Left lung (tissue), 10 donors: ENCODE results near the gene TPCN2. TPM values are rescaled to one million over a fixed set of nuclear protein-coding genes. Genes with fewer than 3 reads are reported as not detected.

Experiments
- ATAC-seq: fragments of 200-7000 bp; cut with Tn5 transposase; one replicate; pipeline ENCODE4 v1.9.1; 2020; ENCODE audit warnings: moderate library complexity
- DNase-seq, 4 donors: peaks; one replicate each; pipeline ENCODE4 v3.0.0-alpha.2; 2013 to 2020
- H3K27ac ChIP-seq, 2 donors: fragments of 200-600 bp; sonication (generic) in 1 of 2; one replicate each; pipeline versions ENCODE4 v1.5.0 to v1.8.0; 2020 to 2021
- H3K27me3 ChIP-seq, 2 donors: fragments of 200-600 bp; sonication (generic) in 1 of 2; one replicate each; pipeline versions ENCODE4 v1.5.0 to v1.8.0; 2020 to 2021
- H3K36me3 ChIP-seq, 2 donors: fragments of 200-600 bp; sonication (generic) in 1 of 2; one replicate each; pipeline versions ENCODE4 v1.5.0 to v1.8.0; 2020 to 2021
- H3K4me1 ChIP-seq, 2 donors: fragments of 200-600 bp; one replicate each; pipeline ENCODE4 v1.8.0; 2021
- H3K4me3 ChIP-seq, 2 donors: fragments of 200-600 bp; sonication (generic) in 1 of 2; one replicate each; pipeline versions ENCODE4 v1.5.0 to v1.8.0; 2020 to 2021; ENCODE audit warnings: mild to moderate bottlenecking in 1 of 2
- H3K9me3 ChIP-seq, 2 donors: fragments of 200-600 bp; sonication (generic) in 1 of 2; one replicate each; pipeline versions ENCODE4 v1.5.0 to v1.8.0; 2020 to 2021
- CTCF ChIP-seq, 2 donors: fragments of 200-600 bp; sonication (generic) in 1 of 2; IDR thresholded peaks; one replicate each; pipeline versions ENCODE4 v1.5.0 to v1.8.0; 2021; ENCODE audit warnings: antibody characterized with exemption in 2 of 2
- intact Hi-C, 2 donors: fragments of 100-400 bp; cut with DNase I; formaldehyde crosslinking; loops; one replicate each; pipeline versions ENCODE4 v1.11.2 to v1.14.2; 2022
- polyA plus RNA-seq, 6 donors: library from polyadenylated mRNA; unstranded; fragments of 120-200 nt; gene quantifications; one replicate each; pipeline ENCODE4 v1.2.1, GENCODE V29; 2013; ENCODE audit not compliant: insufficient read length in 6 of 6
- total RNA-seq, 2 donors: library from RNA; stranded (reverse); fragmentation: NEBNext Ultra II Directional; extraction: Animal tissue kit (Norgen Biotek cat#: 25700); gene quantifications; one replicate each; pipeline ENCODE4 v1.2.1, GENCODE V29; 2021
- donor health status: DM: no; HTN: yes; CAD: no.
- donor health status: DM: no; HTN: no; CAD: no.

TPCN2 gene
- total and polyA plus RNA-seq, 8 donors = 12.1 to 22.0 (median 14.9) TPM

- H3K4me3 ChIP-seq = no peak overlapping the region
- DNase-seq (no peak), ATAC-seq (no peak)
- H3K36me3 ChIP-seq = peaks cover 0 to 81% of the 10 kb centered on the region in 2 donors
- H3K9me3 ChIP-seq = no peaks in the 10 kb centered on the region
- no peak overlapping the region for H3K27ac ChIP-seq
- H3K4me1 ChIP-seq = no peaks in the 10 kb centered on the region
- H3K27me3 ChIP-seq = no peaks in the 10 kb centered on the region
- intact Hi-C loops = no loop called here
- TF ChIP-seq CTCF (IDR thresholded peaks at IDR 0.05) = no peak
Observed at GRCh38 chr11:69061713-69062053, 13.0 kb downstream of the TPCN2 start.

DNA sequence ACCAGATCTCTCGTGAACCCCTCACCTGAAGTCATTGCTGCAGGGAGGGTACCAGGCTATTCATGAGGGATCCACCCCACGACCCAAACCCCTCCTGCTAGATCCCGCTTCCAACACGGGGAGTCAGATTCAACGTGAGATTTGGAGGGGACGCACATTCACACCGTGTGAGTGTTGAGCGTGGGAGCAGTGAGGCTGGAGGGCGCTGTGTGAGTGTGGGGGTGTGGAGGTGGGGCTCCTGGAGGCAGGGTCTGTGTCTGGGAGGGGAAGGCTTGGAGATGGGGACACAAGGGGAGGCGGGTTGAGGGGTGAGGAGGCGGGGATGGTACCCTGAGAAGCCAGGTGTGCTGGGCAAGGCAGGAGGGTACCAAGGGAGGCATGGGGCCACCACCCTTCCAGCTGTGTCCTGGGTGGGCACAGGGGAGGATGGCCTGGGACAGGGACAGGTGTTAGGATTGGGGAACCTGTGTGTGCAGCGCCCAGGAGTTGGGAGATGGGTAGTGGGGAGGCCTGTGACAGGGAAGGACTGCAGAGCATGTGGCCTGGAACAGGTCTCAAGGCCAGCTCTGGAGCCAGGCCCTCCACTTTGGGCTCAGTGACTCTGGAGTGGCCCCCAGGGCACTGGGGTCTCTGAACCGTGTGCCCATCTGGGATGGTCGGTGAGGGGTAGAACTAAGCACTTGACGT lies 13.6 kb downstream of the TPCN2 start:
- no peak for ATAC-seq
- Histone ChIP-seq H3K27me3 (no peaks in the 10 kb centered on the region), H3K9me3 (no peaks in the 10 kb centered on the region), H3K36me3 (peaks cover 0 to 83% of the 10 kb centered on the region in 2 donors), H3K27ac (no peak overlapping the region), H3K4me3 (no peak overlapping the region), H3K4me1 (no peaks in the 10 kb centered on the region)
- no peak for TF ChIP-seq CTCF (IDR thresholded peaks at IDR 0.05)
- DNase-seq = peak in 1 of 4 donors; percentile 68
- intact Hi-C loops = no loop called here

GRCh38 chr11:69062873-69063651 lies 14.3 kb downstream of the TPCN2 start:
- ATAC-seq (no peak), DNase-seq (peak in 1 of 4 donors; percentile 77)
- H3K36me3 ChIP-seq = peaks cover 0 to 83% of the 10 kb centered on the region in 2 donors
- H3K4me3 ChIP-seq = no peak overlapping the region
- no peaks in the 10 kb centered on the region for H3K27me3 ChIP-seq
- H3K4me1 ChIP-seq = no peaks in the 10 kb centered on the region
- intact Hi-C loops = no loop called here
- no peaks in the 10 kb centered on the region for H3K9me3 ChIP-seq
- no peak overlapping the region for H3K27ac ChIP-seq
- no peak for TF ChIP-seq CTCF (IDR thresholded peaks at IDR 0.05)

- no peak overlapping the region for H3K4me3 ChIP-seq
- TF ChIP-seq CTCF (IDR thresholded peaks at IDR 0.05) = no peak
- DNase-seq (peak in 1 of 4 donors; percentile 45), ATAC-seq (no peak)
- H3K36me3 ChIP-seq = peaks cover 0 to 77% of the 10 kb centered on the region in 2 donors
- intact Hi-C loops = no loop called here
- no peaks in the 10 kb centered on the region for H3K4me1 ChIP-seq
- H3K27me3 ChIP-seq = no peaks in the 10 kb centered on the region
- H3K27ac ChIP-seq = no peak overlapping the region
- H3K9me3 ChIP-seq = no peaks in the 10 kb centered on the region
Observed at GRCh38 chr11:69063652-69064260, 15.0 kb downstream of the TPCN2 start.

DNA sequence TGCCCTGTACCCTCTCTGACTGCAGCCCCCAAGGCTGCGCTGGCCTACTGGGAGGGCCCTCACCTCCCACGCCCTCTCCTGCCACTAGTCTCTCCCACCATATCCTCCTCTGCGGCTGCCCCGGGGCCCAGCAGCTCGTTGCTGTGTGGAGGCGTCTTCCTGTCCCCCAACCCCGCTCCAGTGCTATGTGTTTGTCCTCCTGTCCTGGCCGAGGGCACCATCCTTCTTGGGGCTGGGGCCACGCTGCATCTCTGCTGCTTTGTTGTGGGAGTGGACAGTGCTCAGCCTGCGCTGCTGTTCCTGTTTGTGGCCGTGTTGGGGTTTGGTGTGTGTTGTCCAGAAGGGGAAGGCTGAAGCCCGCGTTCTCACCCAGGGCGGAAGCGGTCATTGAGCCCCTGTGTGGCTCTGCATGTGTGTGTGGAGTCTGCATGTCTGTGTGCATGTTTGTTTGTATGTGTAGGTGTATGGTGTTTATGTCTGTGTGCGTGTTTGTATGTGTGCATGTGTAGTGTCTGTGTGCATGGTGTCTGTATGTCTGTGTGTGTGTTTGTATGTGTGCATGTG lies 15.7 kb downstream of the TPCN2 start:
- H3K4me3 ChIP-seq = no peak overlapping the region
- DNase-seq = peak in 1 of 4 donors; percentile 62
- H3K4me1 ChIP-seq = no peaks in the 10 kb centered on the region
- no peak overlapping the region for H3K27ac ChIP-seq
- no peaks in the 10 kb centered on the region for H3K9me3 ChIP-seq
- H3K36me3 ChIP-seq = peaks cover 0 to 69% of the 10 kb centered on the region in 2 donors
- no peak for TF ChIP-seq CTCF (IDR thresholded peaks at IDR 0.05)
- H3K27me3 ChIP-seq = no peaks in the 10 kb centered on the region
- no peak for ATAC-seq
- intact Hi-C loops = no loop called here
